Measurements from ENCODE around the gene BTBD17. TPM values are rescaled to one million over a fixed set of nuclear protein-coding genes. Genes with fewer than 3 reads are reported as not detected.

The BTBD17 gene
- total RNA-seq, 1 donor from 2014 or later = not detected

GRCh38 chr17:74353446-74354060 lies 8.1 kb downstream of the BTBD17 start:
- no peak overlapping the region for H3K4me3 ChIP-seq (ENCODE audit: low read depth, low read length)
- TF ChIP-seq, protein P1, sequence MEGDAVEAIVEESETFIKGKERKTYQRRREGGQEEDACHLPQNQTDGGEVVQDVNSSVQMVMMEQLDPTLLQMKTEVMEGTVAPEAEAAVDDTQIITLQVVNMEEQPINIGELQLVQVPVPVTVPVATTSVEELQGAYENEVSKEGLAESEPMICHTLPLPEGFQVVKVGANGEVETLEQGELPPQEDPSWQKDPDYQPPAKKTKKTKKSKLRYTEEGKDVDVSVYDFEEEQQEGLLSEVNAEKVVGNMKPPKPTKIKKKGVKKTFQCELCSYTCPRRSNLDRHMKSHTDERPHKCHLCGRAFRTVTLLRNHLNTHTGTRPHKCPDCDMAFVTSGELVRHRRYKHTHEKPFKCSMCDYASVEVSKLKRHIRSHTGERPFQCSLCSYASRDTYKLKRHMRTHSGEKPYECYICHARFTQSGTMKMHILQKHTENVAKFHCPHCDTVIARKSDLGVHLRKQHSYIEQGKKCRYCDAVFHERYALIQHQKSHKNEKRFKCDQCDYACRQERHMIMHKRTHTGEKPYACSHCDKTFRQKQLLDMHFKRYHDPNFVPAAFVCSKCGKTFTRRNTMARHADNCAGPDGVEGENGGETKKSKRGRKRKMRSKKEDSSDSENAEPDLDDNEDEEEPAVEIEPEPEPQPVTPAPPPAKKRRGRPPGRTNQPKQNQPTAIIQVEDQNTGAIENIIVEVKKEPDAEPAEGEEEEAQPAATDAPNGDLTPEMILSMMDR (conservative IDR thresholded peaks at IDR 0.05; ENCODE audit: low read depth, low read length) = no peak
- DNase-seq (ENCODE audit: low read depth) = no peak

DNA sequence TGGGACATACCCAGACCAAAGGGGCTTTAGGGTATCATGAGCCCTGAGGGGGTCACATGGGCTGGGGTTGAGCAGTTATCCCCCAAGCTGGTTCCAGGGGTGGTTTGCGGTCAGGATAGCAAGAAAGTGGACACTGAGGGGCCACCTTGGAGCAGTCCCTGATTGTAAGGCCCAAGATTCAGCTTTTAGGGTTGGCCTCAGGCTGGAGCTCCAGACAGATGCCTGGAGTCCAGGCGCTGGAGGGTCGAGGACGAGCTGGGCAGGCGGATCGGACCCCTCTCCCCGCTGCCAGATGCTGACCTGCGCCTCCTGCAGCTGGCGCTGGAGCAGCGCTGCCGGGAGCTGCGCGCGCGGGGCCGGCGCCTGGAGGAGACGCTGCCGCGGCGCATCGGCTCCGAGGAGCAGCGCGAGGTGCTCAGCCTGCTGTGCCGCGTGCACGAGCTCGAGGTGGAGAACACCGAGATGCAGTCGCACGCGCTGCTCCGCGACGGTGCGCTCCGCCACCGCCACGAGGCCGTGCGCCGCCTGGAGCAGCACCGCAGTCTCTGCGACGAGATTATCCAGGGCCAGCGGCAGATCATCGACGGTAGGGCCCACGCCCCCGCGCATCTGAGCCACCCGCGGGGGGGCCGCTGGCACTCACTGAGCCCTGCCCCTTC lies 10.0 kb downstream of the BTBD17 start:
- TF ChIP-seq, protein P1 (conservative IDR thresholded peaks at IDR 0.05; ENCODE audit: low read depth, low read length) = no peak
- DNase-seq (ENCODE audit: low read depth) = no peak
- H3K4me3 ChIP-seq (ENCODE audit: low read depth, low read length) = no peak overlapping the region

GRCh38 chr17:74350486-74350885 lies 11.2 kb downstream of the BTBD17 start:
- no peak for DNase-seq (ENCODE audit: low read depth)
- TF ChIP-seq, protein P1 (conservative IDR thresholded peaks at IDR 0.05; ENCODE audit: low read depth, low read length) = no peak

DNA sequence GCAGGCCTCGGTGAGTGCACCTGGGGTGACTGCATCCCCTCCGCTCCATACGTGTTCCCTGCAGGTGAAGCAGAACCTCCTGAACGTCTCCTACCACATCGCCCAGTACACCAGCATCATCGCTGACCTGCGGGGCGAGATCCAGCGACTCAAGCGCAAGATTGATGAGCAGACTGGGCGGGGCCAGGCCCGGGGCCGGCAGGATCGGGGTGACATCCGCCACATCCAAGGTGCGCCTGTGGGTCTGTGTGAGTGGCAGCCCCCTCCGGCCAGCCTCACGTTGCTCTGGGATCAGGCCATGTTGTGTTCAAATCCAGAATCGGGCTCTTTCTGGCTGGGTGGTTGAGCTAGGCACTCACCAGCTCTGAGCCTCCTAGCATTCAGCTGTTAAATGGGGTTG lies 12.5 kb downstream of the BTBD17 start:
- no peak overlapping the region for H3K4me3 ChIP-seq (ENCODE audit: low read depth, low read length)
- TF ChIP-seq, protein P1 (conservative IDR thresholded peaks at IDR 0.05; ENCODE audit: low read depth, low read length) = no peak
- DNase-seq (ENCODE audit: low read depth) = no peak

More at GRCh38 chr17:74350486-74350885, 11.2 kb downstream of the BTBD17 start:
- H3K4me3 ChIP-seq (ENCODE audit: low read depth, low read length) = no peak overlapping the region

GRCh38 chr17:74347646-74348045 lies 14.0 kb downstream of the BTBD17 start:
- TF ChIP-seq, protein P1 (conservative IDR thresholded peaks at IDR 0.05; ENCODE audit: low read depth, low read length) = no peak
- H3K4me3 ChIP-seq (ENCODE audit: low read depth, low read length) = no peak overlapping the region
- no peak for DNase-seq (ENCODE audit: low read depth)

DNA sequence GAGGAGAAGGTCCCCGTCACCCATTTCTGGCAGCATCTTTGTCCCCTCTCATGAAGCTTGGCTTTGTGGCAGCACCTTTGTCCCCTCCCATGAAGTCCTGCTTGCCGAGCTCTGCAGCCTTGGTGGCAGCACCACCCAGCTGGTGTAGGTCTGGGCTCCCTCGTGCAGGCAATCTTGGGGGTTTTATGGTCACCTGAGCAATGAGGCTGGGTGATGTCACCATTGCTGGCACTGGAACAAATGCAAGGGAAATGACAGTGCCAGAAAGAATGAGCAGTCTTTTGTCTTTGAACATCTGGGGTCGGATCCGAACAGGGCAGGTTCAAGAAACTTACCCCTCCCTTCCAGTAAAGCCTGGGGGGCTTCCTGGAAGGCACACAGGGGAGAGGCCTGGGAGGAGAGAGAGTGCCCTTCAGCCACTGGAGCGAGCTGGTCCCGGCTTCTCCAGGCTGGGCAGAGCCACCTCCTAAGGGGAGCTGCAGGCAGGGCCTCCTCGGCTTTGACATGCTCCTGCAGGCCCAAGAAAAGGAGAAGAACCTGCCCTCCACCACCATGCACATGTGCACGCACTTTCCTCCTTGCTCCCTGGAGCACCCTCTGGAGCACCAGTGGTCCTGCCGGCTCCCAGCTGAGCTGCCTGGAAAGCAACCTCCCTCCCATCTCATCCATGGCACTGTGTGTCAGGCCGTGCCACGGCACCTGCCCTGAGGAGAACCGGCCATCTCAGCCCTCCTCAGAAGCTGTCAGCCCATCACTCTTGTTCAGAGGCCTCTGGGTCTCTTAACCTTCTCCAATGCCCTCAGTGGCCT lies 16.0 kb downstream of the BTBD17 start:
- TF ChIP-seq, protein P1 (conservative IDR thresholded peaks at IDR 0.05; ENCODE audit: low read depth, low read length) = no peak
- DNase-seq (ENCODE audit: low read depth) = no peak
- H3K4me3 ChIP-seq (ENCODE audit: low read depth, low read length) = no peak overlapping the region
